Ammon's horn (tissue), 1 donor: ENCODE data around the gene CHD9NB.
A peak's percentile ranks its signal among the peaks of the same experiment; 100 is the strongest.
"Not testable (repeated sequence)": the region's sequence is repeated elsewhere in the genome, so short reads cannot be mapped to it uniquely, and the experiment has no call there.

Experiments
- DNase-seq: peaks from one replicate; pipeline ENCODE4 v3.0.0-alpha.2; 2016; ENCODE audit warnings: low spot score

Gene CHD9NB

DNA sequence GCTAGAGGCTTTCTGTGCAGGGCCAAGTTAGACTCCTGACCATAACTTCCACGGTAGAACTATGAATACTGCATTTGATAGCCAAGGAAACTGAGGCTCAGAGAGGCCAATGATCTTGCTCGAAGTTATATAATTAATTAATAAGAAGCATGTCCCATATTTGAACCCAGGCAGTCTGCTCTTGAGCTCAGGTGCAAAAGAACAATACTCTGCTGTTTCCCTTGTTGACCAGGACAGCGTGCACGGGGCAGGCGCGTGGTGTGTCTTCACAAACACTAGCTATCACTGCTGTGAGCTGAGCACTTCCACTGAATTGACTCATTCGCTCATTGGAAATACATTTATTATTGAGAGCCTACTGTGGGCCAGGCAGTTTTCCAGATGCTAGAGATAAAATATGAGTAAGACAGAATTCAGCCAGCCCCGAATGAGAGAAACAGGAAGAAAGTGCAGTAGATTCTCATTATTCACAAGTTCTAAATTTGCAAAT lies 3.7 kb upstream of the CHD9NB start:
- DNase-seq: no peak

DNA sequence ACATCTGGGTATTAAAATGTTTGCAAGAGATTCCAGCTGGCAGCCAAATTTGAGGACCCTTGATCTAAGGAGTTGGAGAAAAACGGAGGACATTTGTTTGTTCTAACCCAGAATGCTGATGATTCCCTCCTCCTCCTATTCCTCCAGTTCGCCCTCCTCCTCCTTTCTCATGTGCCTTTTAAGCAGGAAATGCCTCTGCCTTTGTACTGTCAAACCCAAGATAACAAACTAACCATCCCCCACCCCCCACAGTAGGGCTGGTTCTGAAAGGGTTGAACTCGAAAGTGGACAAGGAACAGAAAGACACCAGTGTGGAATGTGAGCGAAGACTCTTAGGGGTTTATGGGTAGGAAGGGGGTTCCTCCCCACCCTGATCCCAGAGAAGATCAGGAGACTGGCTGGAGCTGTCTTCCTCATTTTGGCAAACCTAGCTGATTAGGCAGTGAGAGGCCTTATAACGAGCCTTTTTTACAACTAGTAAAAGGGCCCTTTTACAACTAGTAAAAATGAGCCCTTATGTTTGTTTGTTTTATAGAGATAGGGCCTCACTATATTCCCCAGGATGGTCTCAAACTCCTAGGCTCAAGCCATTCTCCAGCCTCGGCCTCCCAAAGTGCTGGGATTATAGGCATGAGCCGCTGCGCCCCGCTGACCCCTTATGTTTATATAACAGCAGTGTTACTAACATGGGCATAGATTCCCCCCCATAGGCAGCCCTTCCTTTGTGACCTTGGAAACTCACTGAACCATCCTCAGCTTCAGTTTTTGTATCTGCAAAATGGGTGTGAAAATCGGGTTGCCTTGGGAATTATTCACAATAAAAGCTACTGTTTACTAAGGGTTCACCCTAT lies 3.1 kb upstream of the CHD9NB start:
- DNase-seq: peak; percentile 39

- peak; percentile 90 for DNase-seq
These were observed 2.2 kb upstream of the CHD9NB start, which contains the start of gene CHD9 for GRCh38 chr16:53054670-53055485. Gene CHD9, plus strand, starts transcription at chr16:53054991. Its CDS starts 101,099 bp downstream, at chr16:53156090.

GRCh38 chr16:53053967-53054669 lies 1.4 kb upstream of the CHD9NB start:
- no peak for DNase-seq

DNA sequence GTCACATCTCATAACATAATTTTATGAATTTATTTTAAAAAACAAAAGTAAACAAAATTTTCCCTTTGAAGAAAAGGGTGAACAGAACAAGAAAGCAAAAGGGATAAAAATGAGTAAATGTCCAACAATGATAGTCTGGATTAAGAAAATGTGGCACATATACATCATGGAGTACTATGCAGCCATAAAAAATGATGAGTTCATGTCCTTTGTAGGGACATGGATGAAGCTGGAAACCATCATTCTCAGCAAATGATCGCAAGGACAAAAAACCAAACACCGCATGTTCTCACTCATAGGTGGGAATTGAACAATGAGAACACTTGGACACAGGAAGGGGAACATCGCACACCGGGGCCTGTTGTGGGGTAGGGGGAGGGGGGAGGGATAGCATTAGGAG lies 1.4 kb downstream of the CHD9NB start:
- DNase-seq: not testable (repeated sequence)

- no peak for DNase-seq
These were observed 4.4 kb downstream of the CHD9NB start for GRCh38 chr16:53048139-53048915.

- DNase-seq: not testable (repeated sequence)
These were observed 5.2 kb downstream of the CHD9NB start for GRCh38 chr16:53047515-53047914.

DNA sequence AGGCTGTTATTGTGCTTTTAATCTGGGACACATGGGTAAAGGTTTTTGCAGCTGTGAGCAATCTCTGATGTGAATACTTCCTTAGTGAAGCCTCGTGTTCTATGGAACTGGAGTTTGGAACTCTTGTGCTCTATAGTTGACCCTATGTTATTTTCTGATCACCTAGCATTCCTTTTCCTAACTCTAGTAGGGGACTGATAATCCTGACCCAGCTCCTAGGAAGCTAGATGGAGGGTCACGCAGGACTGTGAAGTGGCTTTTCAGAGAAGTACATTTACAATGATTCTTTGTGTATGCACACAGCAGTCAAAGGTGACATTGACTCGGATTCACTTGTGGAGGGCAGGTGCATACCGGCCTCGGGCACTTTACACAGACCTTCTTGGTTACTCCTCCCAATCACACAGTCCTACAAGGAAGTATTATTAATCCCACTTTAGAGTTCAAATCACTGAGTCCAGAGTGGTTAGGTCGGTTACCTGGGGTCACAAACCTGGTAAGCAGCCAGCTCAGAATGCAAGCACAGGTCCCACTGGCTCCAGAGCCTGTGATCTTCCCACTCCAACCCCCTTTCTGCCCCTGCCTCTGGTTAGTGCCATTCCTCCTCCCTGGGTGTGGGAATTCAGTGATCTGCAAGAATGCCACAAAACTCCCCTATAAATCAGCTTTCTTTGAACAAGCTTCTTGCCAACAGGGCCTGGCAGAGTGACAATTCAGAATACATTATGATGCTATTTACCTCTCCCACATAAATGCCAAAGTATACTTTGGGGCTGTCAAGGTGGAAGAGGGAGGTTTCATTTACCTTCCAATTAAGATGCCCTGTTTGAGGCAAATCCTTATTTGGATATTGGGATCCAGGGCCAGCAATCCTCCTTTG lies 7.1 kb downstream of the CHD9NB start:
- no peak for DNase-seq

DNA sequence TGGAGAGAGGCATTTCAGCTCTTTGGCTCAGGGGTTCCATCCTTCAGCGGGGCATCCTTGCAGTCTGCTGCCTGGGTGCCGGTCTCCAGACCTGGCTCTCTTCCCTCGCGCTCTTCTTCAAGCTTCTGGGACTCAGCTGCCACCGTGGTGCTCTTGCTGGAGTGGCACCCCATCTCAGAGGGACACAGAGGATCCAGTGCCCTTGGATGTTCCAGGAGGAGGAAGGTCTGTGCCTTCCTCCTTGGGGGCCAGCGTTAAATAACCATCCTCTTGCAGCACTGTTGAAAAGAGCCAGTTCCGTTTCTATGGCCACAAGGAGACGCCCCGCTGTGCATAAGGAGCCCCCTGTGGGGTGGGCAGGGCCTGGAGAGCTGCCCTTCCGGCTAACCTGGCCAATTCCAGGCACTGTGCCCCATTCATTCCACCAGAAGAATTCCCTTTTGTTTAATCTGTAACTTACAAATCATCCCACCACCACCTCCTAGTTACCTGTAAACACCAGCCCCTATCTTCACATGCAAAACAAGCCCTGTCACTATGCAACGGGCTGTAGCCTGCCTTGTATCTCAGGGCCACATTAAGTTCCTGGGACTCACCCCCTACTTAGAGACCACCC lies 8.6 kb downstream of the CHD9NB start:
- DNase-seq: no peak

DNA sequence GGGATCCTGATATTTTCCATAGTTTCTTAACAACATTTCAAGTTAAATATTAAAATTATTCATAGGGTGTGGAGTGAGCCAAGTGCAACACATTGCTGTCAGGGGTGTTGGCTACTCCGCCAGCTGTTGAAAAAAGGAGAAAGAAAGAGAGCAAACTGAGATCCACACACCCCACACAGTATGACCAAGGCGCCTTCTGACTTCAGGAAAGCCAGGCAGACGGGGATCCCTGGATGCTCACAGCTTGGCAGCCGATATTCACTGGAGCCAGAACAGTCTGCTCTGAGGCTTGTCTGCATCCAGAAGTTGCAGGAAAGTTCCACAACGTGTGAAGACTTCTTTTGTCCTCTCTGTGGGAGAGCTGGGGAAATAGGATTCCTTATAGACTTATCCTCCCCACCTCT lies 9.3 kb downstream of the CHD9NB start:
- DNase-seq: no peak

DNA sequence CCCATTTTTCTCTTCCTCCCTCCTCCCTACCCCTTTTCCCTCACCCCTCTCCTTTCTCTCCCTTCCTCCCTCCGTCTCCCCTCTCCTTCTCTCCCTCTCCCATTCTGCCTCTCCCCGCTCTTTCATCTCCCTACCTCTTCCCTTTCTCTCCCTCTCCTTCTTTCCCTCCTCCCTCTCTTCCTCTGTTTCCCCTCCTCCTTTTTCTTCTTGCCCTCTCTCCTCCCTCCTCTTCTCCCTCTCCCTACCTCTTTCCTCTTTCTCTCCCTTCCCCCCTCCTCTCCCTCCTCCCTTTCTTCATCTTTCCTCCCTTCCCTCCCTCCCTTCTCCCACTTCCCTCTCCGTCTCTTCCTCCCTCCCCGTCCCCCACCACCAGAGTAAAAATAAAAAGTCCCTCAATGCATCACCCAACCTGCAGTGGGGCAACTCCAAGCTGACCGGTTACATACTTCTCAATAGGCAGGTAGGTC lies 10.4 kb downstream of the CHD9NB start:
- DNase-seq: no peak

- DNase-seq: peak; percentile 36
These were observed 11.2 kb downstream of the CHD9NB start for GRCh38 chr16:53041320-53042051.

DNA sequence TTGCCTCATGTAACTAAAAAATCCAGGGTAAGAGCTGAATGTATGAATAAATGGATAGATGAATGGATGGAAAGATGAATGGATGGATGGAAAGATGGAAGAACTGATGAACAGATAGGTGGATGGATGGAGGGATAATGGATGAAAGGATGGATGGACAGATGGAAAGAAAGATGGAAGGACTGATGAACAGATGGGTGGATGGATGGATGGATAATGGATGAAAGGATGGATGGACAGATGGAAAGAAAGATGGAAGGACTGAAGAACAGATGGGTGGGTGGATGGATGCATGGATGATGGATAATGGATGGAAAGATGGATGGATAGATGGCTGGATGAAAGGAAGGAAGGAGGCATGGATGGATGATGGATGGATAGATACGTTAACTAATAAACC lies 11.9 kb downstream of the CHD9NB start:
- no peak for DNase-seq

DNA sequence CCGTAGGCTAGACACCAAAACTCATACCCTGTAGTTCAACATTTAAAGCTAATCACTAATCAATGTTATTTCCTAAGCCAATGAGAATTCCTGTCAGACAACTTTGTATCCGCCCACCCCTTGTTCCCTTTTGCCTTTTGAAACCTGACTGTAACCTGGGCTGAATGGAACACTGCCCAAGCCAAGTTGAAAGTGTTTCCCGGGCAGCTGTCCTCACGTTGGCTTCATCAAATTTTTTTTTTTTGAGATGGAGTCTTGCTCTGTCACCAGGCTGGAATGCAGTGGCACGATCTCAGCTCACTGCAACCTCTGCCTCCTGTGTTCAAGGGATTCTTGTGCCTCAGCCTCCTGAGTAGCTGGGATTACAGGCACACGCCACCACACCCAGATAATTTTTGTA lies 16.0 kb downstream of the CHD9NB start:
- not testable (repeated sequence) for DNase-seq

- DNase-seq: no peak
These were observed 16.6 kb downstream of the CHD9NB start for GRCh38 chr16:53036066-53036465.

GRCh38 chr16:53035176-53035942 lies 17.3 kb downstream of the CHD9NB start:
- DNase-seq: no peak

DNA sequence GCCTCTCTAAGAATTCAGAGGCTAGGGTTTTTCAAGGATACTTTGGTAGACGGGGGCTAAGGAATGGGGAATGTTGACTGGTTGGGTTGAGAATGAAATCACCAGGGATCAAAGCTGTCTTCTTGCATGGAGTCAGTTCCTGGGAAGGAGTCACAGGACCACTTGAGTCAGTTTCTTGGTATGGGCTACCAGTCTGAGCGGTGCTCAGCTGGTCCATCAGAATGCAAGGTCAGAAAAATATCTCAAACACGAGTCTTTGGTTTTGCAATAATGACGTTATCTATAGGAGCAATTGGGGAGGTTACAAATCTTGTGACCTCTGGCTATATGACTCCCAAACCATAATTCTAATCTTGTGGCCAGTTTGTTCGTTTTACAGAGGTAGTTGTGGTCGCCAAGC lies 18.4 kb downstream of the CHD9NB start:
- no peak for DNase-seq

DNA sequence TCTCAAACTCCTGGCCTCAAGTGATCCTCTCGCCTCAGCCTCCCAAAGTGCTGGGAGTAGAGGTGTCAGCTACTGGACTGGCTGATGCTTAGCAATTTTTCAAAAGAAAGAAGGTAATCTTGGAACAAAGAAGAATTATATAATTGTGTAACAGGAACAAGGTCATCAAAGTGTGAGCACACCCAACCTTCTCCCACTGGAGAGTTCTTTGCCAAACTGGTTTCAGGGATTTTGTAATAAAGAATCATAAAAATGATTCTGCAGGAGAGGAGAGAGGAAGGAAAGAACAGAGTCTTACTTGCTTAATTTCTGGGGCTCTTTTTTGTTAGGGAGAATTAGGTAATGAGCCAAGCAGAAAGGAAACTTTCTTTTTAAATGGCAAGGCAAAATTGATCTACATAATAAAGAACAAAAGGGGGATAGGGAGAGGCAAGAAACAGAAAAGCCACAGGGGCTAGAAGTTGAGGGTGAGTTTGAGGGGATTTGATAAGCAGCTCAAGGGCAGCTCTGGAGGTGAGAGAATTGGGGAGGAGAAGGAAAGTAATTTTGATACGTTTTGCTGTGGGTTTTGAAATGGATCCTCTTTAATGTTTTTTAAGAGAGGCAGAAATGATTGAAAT lies 21.3 kb downstream of the CHD9NB start:
- no peak for DNase-seq
